HepG2 (cell line): Measurements from ENCODE around the gene ARL5C. TPM values are rescaled to one million over a fixed set of nuclear protein-coding genes. Genes with fewer than 3 reads are reported as not detected.

Experiments
- AHR ChIP-seq: IDR thresholded peaks from 2 replicates; pipeline ENCODE4 v1.6.1; 2018; ENCODE audit warnings: missing genetic modification reagents, missing compliant biosample characterization
- BORCS8-MEF2B ChIP-seq: sonication (generic); formaldehyde crosslinking; IDR thresholded peaks from 2 replicates; pipeline ENCODE4 v1.8.0; 2022; ENCODE audit warnings: mild to moderate bottlenecking, missing genetic modification reagents
- CHCHD3 ChIP-seq: sonication (generic); formaldehyde crosslinking; IDR thresholded peaks from 2 replicates; pipeline ENCODE4 v1.8.0; 2022; ENCODE audit warnings: mild to moderate bottlenecking, missing genetic modification reagents, moderate library complexity
- HNF4G ChIP-seq, 2 experiments: sonication (generic) in 1 of 2; formaldehyde crosslinking in 1 of 2; IDR thresholded peaks; 2 replicates each; pipeline versions ENCODE4 v1.4.0 to v1.6.1; 2011 to 2020; ENCODE audit warnings: borderline replicate concordance in 2 of 2, low read depth in 2 of 2, mild to moderate bottlenecking in 2 of 2, low read length in 1 of 2, missing genetic modification reagents in 1 of 2, moderate library complexity in 1 of 2
- ONECUT2 ChIP-seq: sonication (generic); formaldehyde crosslinking; IDR thresholded peaks from 2 replicates; pipeline ENCODE4 v1.4.0; 2020; ENCODE audit warnings: missing genetic modification reagents
- POLR2AphosphoS2 ChIP-seq: IDR thresholded peaks from 2 replicates; pipeline ENCODE4 v1.6.1; 2011; ENCODE audit warnings: low read depth, low read length, improper control_type of control experiment
- RARA ChIP-seq: IDR thresholded peaks from 2 replicates; pipeline ENCODE4 v1.6.1; 2016; ENCODE audit warnings: missing genetic modification reagents, missing compliant biosample characterization
- SNAPC2 ChIP-seq: sonication (generic); formaldehyde crosslinking; IDR thresholded peaks from 2 replicates; pipeline ENCODE4 v1.8.1; 2022; ENCODE audit warnings: mild to moderate bottlenecking, missing genetic modification reagents
- STAG1 ChIP-seq: sonication (generic); formaldehyde crosslinking; IDR thresholded peaks from 2 replicates; pipeline ENCODE4 v1.4.0; 2020; ENCODE audit warnings: missing genetic modification reagents
- TEAD2 ChIP-seq: sonication (generic); formaldehyde crosslinking; IDR thresholded peaks from 2 replicates; pipeline ENCODE4 v1.9.0; 2021; ENCODE audit warnings: missing genetic modification reagents
- ZFP36L1 ChIP-seq: sonication (generic); formaldehyde crosslinking; IDR thresholded peaks from 2 replicates; pipeline ENCODE4 v1.8.0; 2022; ENCODE audit warnings: mild to moderate bottlenecking, missing genetic modification reagents, moderate library complexity
- ZFP82 ChIP-seq: sonication (generic); formaldehyde crosslinking; IDR thresholded peaks from 2 replicates; pipeline ENCODE4 v1.5.1; 2020; ENCODE audit warnings: mild to moderate bottlenecking, missing genetic modification reagents, borderline replicate concordance
- ZNF205 ChIP-seq: IDR thresholded peaks from 2 replicates; pipeline ENCODE4 v1.6.1; 2018; ENCODE audit warnings: missing biosample characterization, missing genetic modification reagents
- ZNF234 ChIP-seq: sonication (generic); formaldehyde crosslinking; conservative IDR thresholded peaks from 2 replicates; pipeline ENCODE4 v1.5.1; 2020; ENCODE audit warnings: mild to moderate bottlenecking, missing genetic modification reagents
- ZNF33A ChIP-seq: sonication (generic); formaldehyde crosslinking; IDR thresholded peaks from 2 replicates; pipeline ENCODE4 v1.5.1; 2020; ENCODE audit warnings: missing genetic modification reagents, mild to moderate bottlenecking, moderate library complexity, borderline replicate concordance
- ZNF510 ChIP-seq: sonication (generic); formaldehyde crosslinking; IDR thresholded peaks from 2 replicates; pipeline ENCODE4 v1.4.0; 2020; ENCODE audit warnings: low read depth, mild to moderate bottlenecking, missing genetic modification reagents
- ZNF546 ChIP-seq: sonication (generic); formaldehyde crosslinking; conservative IDR thresholded peaks from 2 replicates; pipeline ENCODE4 v1.8.1; 2023; ENCODE audit warnings: mild to moderate bottlenecking, missing genetic modification reagents
- ZNF672 ChIP-seq: sonication (generic); formaldehyde crosslinking; IDR thresholded peaks from 2 replicates; pipeline ENCODE4 v1.8.1; 2022; ENCODE audit warnings: missing genetic modification reagents
- ZNF782 ChIP-seq: sonication (generic); formaldehyde crosslinking; IDR thresholded peaks from 2 replicates; pipeline ENCODE4 v1.4.0; 2020; ENCODE audit warnings: missing genetic modification reagents, mild to moderate bottlenecking, borderline replicate concordance
- ZSCAN30 ChIP-seq: sonication (generic); formaldehyde crosslinking; IDR thresholded peaks from 2 replicates; pipeline ENCODE4 v1.5.0; 2020; ENCODE audit warnings: mild to moderate bottlenecking, missing genetic modification reagents
- polyA plus RNA-seq, 8 experiments: library from polyadenylated mRNA; depleted of rRNA in 3 of 8; stranded (reverse) in 7 of 8; unstranded in 1 of 8; fragments of >200 nt; fragmentation: Illumina TruSeq in 4 of 8; extraction: Trizol in 4 of 8; gene quantifications; 2 replicates each; pipeline versions ENCODE4 v1.2.1 to v1.2.3, GENCODE V29; 2011 to 2016; ENCODE audit warnings: low read depth in 4 of 8, missing spikeins in 1 of 8, mixed read lengths in 1 of 8; ENCODE audit not compliant: insufficient read depth in 1 of 8
- total RNA-seq, 5 experiments: library from RNA; depleted of rRNA; stranded (reverse); fragments of >200 nt; fragmentation: Illumina TruSeq; extraction: Trizol; gene quantifications; 2 replicates each; pipeline ENCODE4 v1.2.3, GENCODE V29; 2016; ENCODE audit warnings: low read depth in 1 of 5
- TF ChIP-seq, protein P1 (sequence below): IDR thresholded peaks from 2 replicates; pipeline ENCODE4 v1.6.1; 2016
- TF ChIP-seq, protein P2 (sequence below): sonication (generic); formaldehyde crosslinking; IDR thresholded peaks from 2 replicates; pipeline ENCODE4 v1.4.0; 2020; ENCODE audit warnings: mild to moderate bottlenecking, low read depth, missing genetic modification reagents
- TF ChIP-seq, protein P3 (sequence below): sonication (generic); formaldehyde crosslinking; IDR thresholded peaks from 2 replicates; pipeline ENCODE4 v1.8.0; 2022; ENCODE audit warnings: missing genetic modification reagents, mild to moderate bottlenecking, borderline replicate concordance
- TF ChIP-seq, protein P4 (sequence below): IDR thresholded peaks from 2 replicates; pipeline ENCODE4 v1.6.1; 2012; ENCODE audit warnings: inconsistent platforms
- TF ChIP-seq, protein P5 (sequence below): sonication (generic); formaldehyde crosslinking; IDR thresholded peaks from 2 replicates; pipeline ENCODE4 v1.4.0; 2020; ENCODE audit warnings: missing genetic modification reagents

Gene ARL5C
- total and polyA plus RNA-seq, 2 of the 13 experiments (the other 11 are each of a cell fraction or from before 2014, with no cell fraction given), result not detected

GRCh38 chr17:39197380-39198185, 31.6 kb upstream of the ARL5C start, which contains the start of gene CACNB1 (continued):
- TF ChIP-seq, protein P1, sequence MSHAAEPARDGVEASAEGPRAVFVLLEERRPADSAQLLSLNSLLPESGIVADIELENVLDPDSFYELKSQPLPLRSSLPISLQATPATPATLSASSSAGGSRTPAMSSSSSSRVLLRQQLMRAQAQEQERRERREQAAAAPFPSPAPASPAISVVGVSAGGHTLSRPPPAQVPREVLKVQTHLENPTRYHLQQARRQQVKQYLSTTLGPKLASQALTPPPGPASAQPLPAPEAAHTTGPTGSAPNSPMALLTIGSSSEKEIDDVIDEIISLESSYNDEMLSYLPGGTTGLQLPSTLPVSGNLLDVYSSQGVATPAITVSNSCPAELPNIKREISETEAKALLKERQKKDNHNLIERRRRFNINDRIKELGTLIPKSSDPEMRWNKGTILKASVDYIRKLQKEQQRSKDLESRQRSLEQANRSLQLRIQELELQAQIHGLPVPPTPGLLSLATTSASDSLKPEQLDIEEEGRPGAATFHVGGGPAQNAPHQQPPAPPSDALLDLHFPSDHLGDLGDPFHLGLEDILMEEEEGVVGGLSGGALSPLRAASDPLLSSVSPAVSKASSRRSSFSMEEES (CRISPR knock-in tag), result no peak
- TF ChIP-seq ZNF234 (peak; percentile 69; the same call in 1 of the 2 replicates), AHR (CRISPR knock-in tag) (0 out of 2 replicates have a peak, but pooled peaks have one; percentile 44), ONECUT2 (CRISPR knock-in tag) (no peak), ZFP82 (CRISPR knock-in tag) (no peak), TEAD2 (CRISPR knock-in tag) (no peak), SNAPC2 (CRISPR knock-in tag) (no peak), HNF4G (IDR thresholded peaks at IDR 0.05; ENCODE audit: borderline replicate concordance, low read depth, low read length) (no peak), HNF4G (CRISPR knock-in tag; IDR thresholded peaks at IDR 0.05; ENCODE audit: borderline replicate concordance, low read depth) (no peak), ZFP36L1 (CRISPR knock-in tag) (no peak; the same call in 1 of the 2 replicates), ZNF33A (CRISPR knock-in tag) (no peak), BORCS8-MEF2B (no peak), RARA (no peak), ZNF672 (no peak), CHCHD3 (no peak), STAG1 (no peak), ZNF205 (CRISPR knock-in tag) (no peak), ZSCAN30 (CRISPR knock-in tag) (no peak), ZNF546 (CRISPR knock-in tag) (peak; percentile 71; the same call in 1 of the 2 replicates), POLR2AphosphoS2 (no peak), ZNF510 (CRISPR knock-in tag) (no peak), ZNF782 (CRISPR knock-in tag) (peak; percentile 56; the same call in 1 of the 2 replicates)
- TF ChIP-seq, protein P2, sequence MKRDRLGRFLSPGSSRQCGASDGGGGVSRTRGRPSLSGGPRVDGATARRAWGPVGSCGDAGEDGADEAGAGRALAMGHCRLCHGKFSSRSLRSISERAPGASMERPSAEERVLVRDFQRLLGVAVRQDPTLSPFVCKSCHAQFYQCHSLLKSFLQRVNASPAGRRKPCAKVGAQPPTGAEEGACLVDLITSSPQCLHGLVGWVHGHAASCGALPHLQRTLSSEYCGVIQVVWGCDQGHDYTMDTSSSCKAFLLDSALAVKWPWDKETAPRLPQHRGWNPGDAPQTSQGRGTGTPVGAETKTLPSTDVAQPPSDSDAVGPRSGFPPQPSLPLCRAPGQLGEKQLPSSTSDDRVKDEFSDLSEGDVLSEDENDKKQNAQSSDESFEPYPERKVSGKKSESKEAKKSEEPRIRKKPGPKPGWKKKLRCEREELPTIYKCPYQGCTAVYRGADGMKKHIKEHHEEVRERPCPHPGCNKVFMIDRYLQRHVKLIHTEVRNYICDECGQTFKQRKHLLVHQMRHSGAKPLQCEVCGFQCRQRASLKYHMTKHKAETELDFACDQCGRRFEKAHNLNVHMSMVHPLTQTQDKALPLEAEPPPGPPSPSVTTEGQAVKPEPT (CRISPR knock-in tag), result no peak
- TF ChIP-seq, protein P3, sequence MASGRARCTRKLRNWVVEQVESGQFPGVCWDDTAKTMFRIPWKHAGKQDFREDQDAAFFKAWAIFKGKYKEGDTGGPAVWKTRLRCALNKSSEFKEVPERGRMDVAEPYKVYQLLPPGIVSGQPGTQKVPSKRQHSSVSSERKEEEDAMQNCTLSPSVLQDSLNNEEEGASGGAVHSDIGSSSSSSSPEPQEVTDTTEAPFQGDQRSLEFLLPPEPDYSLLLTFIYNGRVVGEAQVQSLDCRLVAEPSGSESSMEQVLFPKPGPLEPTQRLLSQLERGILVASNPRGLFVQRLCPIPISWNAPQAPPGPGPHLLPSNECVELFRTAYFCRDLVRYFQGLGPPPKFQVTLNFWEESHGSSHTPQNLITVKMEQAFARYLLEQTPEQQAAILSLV (CRISPR knock-in tag), result no peak
- TF ChIP-seq, protein P4, sequence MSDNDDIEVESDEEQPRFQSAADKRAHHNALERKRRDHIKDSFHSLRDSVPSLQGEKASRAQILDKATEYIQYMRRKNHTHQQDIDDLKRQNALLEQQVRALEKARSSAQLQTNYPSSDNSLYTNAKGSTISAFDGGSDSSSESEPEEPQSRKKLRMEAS, result peak; percentile 33; the same call in 1 of the 2 replicates
- TF ChIP-seq, protein P5, sequence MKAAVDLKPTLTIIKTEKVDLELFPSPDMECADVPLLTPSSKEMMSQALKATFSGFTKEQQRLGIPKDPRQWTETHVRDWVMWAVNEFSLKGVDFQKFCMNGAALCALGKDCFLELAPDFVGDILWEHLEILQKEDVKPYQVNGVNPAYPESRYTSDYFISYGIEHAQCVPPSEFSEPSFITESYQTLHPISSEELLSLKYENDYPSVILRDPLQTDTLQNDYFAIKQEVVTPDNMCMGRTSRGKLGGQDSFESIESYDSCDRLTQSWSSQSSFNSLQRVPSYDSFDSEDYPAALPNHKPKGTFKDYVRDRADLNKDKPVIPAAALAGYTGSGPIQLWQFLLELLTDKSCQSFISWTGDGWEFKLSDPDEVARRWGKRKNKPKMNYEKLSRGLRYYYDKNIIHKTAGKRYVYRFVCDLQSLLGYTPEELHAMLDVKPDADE, result no peak
